ENCODE results near the gene PTDSS2.
"Not testable (repeated sequence)": the region's sequence is repeated elsewhere in the genome, so short reads cannot be mapped to it uniquely, and the experiment has no call there.

PTDSS2 gene

GRCh38 chr11:433641-434040, 16.4 kb upstream of the PTDSS2 start:
- no peak for DNase-seq

GRCh38 chr11:434496-434895, 15.6 kb upstream of the PTDSS2 start:
- no peak for DNase-seq

GRCh38 chr11:434999-435740, 14.9 kb upstream of the PTDSS2 start:
- not testable (repeated sequence) for DNase-seq

GRCh38 chr11:437228-437870, 12.7 kb upstream of the PTDSS2 start:
- DNase-seq, result no peak

- DNase-seq, result no peak
Observed at GRCh38 chr11:438101-438844, 11.8 kb upstream of the PTDSS2 start.

GRCh38 chr11:439315-440064, 10.6 kb upstream of the PTDSS2 start:
- DNase-seq, result no peak

- DNase-seq, result no peak
Observed at GRCh38 chr11:440065-441042, 9.7 kb upstream of the PTDSS2 start.

- DNase-seq, result no peak
Observed at GRCh38 chr11:441043-441417, 9.0 kb upstream of the PTDSS2 start.

- peak; percentile 74 for DNase-seq
Observed at GRCh38 chr11:441418-442274, 8.4 kb upstream of the PTDSS2 start, which contains the start of gene ANO9. TSS of gene ANO9 (minus strand) at chr11:442011. CDS start at chr11:441926, 85 bp downstream.

- DNase-seq, result no peak
Observed at GRCh38 chr11:442611-443081, 7.4 kb upstream of the PTDSS2 start.

- no peak for DNase-seq
Observed at GRCh38 chr11:443542-444199, 6.4 kb upstream of the PTDSS2 start.

GRCh38 chr11:444396-445144, 5.5 kb upstream of the PTDSS2 start:
- DNase-seq, result no peak

GRCh38 chr11:445765-446588, 4.1 kb upstream of the PTDSS2 start:
- no peak for DNase-seq

- DNase-seq, result no peak
Observed at GRCh38 chr11:446891-447290, 3.2 kb upstream of the PTDSS2 start.

- peak; percentile 95 for DNase-seq
Observed at GRCh38 chr11:447923-448731, 2.0 kb upstream of the PTDSS2 start.

GRCh38 chr11:450809-451451, 851 bp downstream of the PTDSS2 start:
- peak; percentile 85 for DNase-seq

- no peak for DNase-seq
Observed at GRCh38 chr11:451738-452137, 1.7 kb downstream of the PTDSS2 start.
